Neutrophil (primary cell): ENCODE measurements around the gene CBFA2T3.

ENCODE experiments used
- H3K27ac ChIP-seq: fragments of 200-600 bp; sonication (generic); 2 replicates; pipeline ENCODE4 v1.5.1; 2016; ENCODE audit warnings: mild to moderate bottlenecking, moderate library complexity
- H3K27me3 ChIP-seq: fragments of 200-600 bp; sonication (generic); 2 replicates; pipeline ENCODE4 v1.6.0; 2016; ENCODE audit warnings: mild to moderate bottlenecking
- H3K36me3 ChIP-seq: fragments of 200-600 bp; sonication (generic); 2 replicates; pipeline ENCODE4 v1.5.1; 2017
- H3K4me1 ChIP-seq, 2 experiments: fragments of 200-600 bp in 1 of 2; sonication (generic) in 1 of 2; 1 replicate in 1 of 2; 2 replicates in 1 of 2; pipeline versions ENCODE4 v1.5.1 to v1.6.1; 2013 to 2016; ENCODE audit warnings: low read depth in 1 of 2, low read length in 1 of 2, mild to moderate bottlenecking in 1 of 2, moderate library complexity in 1 of 2; ENCODE audit not compliant: control insufficient read depth in 1 of 2, insufficient read depth in 1 of 2
- H3K4me3 ChIP-seq, 2 experiments: fragments of 200-600 bp in 1 of 2; sonication (generic) in 1 of 2; 1 replicate in 1 of 2; 2 replicates in 1 of 2; pipeline ENCODE4 v1.5.1; 2013 to 2016; ENCODE audit warnings: low read depth in 1 of 2, low read length in 1 of 2, mild to moderate bottlenecking in 1 of 2, moderate library complexity in 1 of 2
- H3K9me3 ChIP-seq: fragments of 200-600 bp; sonication (generic); 2 replicates; pipeline ENCODE4 v1.5.1; 2016
- CTCF ChIP-seq: fragments of 200-600 bp; sonication (generic); IDR thresholded peaks from 2 replicates; pipeline ENCODE4 v1.5.1; 2016; ENCODE audit warnings: antibody characterized with exemption

CBFA2T3 gene

GRCh38 chr16:88842308-88842756 lies 134.7 kb downstream of the CBFA2T3 start:
- no peak for TF ChIP-seq CTCF
- no peaks in the 10 kb centered on the region for H3K9me3 ChIP-seq
- H3K36me3 ChIP-seq: peaks cover 87% of the 10 kb centered on the region
- H3K4me3 ChIP-seq: no peak overlapping the region
- peaks cover 40 to 46% of the 10 kb centered on the region in 2 experiments for H3K4me1 ChIP-seq
- H3K27me3 ChIP-seq: no peaks in the 10 kb centered on the region
- peak overlapping the region; percentile 86 for H3K27ac ChIP-seq

- peak overlapping the region; percentile 86 for H3K27ac ChIP-seq
- H3K36me3 ChIP-seq: peaks cover 88% of the 10 kb centered on the region
- TF ChIP-seq CTCF: no peak
Measured at GRCh38 chr16:88841521-88842307, 135.3 kb downstream of the CBFA2T3 start.

GRCh38 chr16:88840600-88841215 lies 136.3 kb downstream of the CBFA2T3 start:
- no peak for TF ChIP-seq CTCF

More at GRCh38 chr16:88841521-88842307, 135.3 kb downstream of the CBFA2T3 start:
- Histone ChIP-seq H3K27me3 (no peaks in the 10 kb centered on the region), H3K4me1 (peaks cover 40 to 46% of the 10 kb centered on the region in 2 experiments), H3K4me3 (no peak overlapping the region), H3K9me3 (no peaks in the 10 kb centered on the region)

GRCh38 chr16:88839745-88840599 lies 137.0 kb downstream of the CBFA2T3 start:
- Histone ChIP-seq H3K36me3 (peaks cover 94% of the 10 kb centered on the region), H3K4me1 (peaks cover 40 to 46% of the 10 kb centered on the region in 2 experiments), H3K27me3 (no peaks in the 10 kb centered on the region), H3K27ac (peak overlapping the region; percentile 86), H3K9me3 (no peaks in the 10 kb centered on the region), H3K4me3 (peak overlapping the region; percentile 37 to 39)
- TF ChIP-seq CTCF: no peak

More at GRCh38 chr16:88840600-88841215, 136.3 kb downstream of the CBFA2T3 start:
- Histone ChIP-seq H3K9me3 (no peaks in the 10 kb centered on the region), H3K36me3 (peaks cover 92% of the 10 kb centered on the region), H3K27me3 (no peaks in the 10 kb centered on the region), H3K4me1 (peaks cover 40 to 46% of the 10 kb centered on the region in 2 experiments), H3K4me3 (peak overlapping the region; percentile 37 to 39), H3K27ac (peak overlapping the region; percentile 86)

- H3K36me3 ChIP-seq: peaks cover 95% of the 10 kb centered on the region
Measured at GRCh38 chr16:88839026-88839529, 137.9 kb downstream of the CBFA2T3 start.

More at GRCh38 chr16:88839026-88839529, 137.9 kb downstream of the CBFA2T3 start:
- TF ChIP-seq CTCF: peak; percentile 74
- Histone ChIP-seq H3K4me1 (peaks cover 40 to 46% of the 10 kb centered on the region in 2 experiments), H3K27me3 (no peaks in the 10 kb centered on the region), H3K27ac (peak overlapping the region; percentile 86), H3K9me3 (no peaks in the 10 kb centered on the region), H3K4me3 (peak overlapping the region in 1 of 2 experiments; percentile 39)
